Measurements from ENCODE around the gene CORO2A. TPM values are rescaled to one million over a fixed set of nuclear protein-coding genes. Genes with fewer than 3 reads are reported as not detected.

Gene CORO2A
- polyA plus RNA-seq, 1 of the 3 experiments (the other 2 are of a cell fraction), result 2.3 TPM

DNA sequence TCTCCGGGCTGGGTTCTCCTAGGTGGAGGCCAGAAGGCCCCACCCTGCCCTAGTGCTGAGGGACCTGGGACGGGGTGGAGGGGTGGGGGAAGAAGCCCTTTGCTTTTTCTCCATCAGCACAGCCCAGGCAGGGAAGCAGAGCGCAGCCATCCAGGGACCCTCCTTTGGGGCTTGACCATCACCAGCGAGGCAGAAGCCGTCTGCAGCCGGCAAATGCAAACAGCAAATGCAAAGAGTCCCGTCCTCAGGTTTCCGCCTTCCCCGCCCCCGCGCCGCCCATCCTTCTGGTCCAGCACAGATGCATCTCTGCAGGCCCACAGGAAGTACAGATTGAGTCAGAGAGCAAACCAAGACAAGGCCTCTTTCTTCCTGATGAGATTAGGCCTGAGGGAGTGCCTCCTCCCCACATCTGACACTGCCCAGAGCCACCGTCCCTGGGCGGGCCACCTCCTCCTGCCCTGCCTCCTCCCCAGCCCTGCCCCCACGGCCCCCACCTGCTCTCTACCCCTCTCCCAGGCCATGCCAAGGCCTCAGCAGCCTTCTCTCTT, 23.4 kb downstream of the CORO2A start:
- CTCF ChIA-PET, result interaction anchor here (0.9 to 1.3 kb wide), 2 partner anchors 12 to 95 kb away, joined by 3 read pairs; no protein-coding TSS in a partner anchor
- TF ChIP-seq NFIC (IDR thresholded peaks at IDR 0.05; ENCODE audit: borderline replicate concordance) (no peak), CHD2 (IDR thresholded peaks at IDR 0.05; ENCODE audit: low read length, partially characterized antibody) (no peak), JUND (IDR thresholded peaks at IDR 0.05) (no peak), FOXJ3 (CRISPR knock-in tag; IDR thresholded peaks at IDR 0.05) (no peak), TEAD4 (IDR thresholded peaks at IDR 0.05; ENCODE audit: borderline replicate concordance, insufficient read depth) (no peak), GABPA (IDR thresholded peaks at IDR 0.05; ENCODE audit: low read depth) (no peak), GATA2 (CRISPR knock-in tag; IDR thresholded peaks at IDR 0.05) (0 out of 2 replicates have a peak, but pooled peaks have one; percentile 14), SMC3 (IDR thresholded peaks at IDR 0.05; ENCODE audit: low read depth, low read length) (no peak), RAD21 (IDR thresholded peaks at IDR 0.05; ENCODE audit: low read length) (no peak), NRF1 (IDR thresholded peaks at IDR 0.05; ENCODE audit: low read depth, low read length) (no peak), FOXM1 (IDR thresholded peaks at IDR 0.05; ENCODE audit: low read depth) (no peak), TAF1 (IDR thresholded peaks at IDR 0.05; ENCODE audit: borderline replicate concordance, low read depth, low read length) (no peak; the same call in 1 of the 2 replicates), SIN3A (IDR thresholded peaks at IDR 0.05; ENCODE audit: borderline replicate concordance, low read depth, low read length) (no peak), MEF2A (IDR thresholded peaks at IDR 0.05; ENCODE audit: borderline replicate concordance, low read depth) (no peak), RXRA (IDR thresholded peaks at IDR 0.05; ENCODE audit: borderline replicate concordance, low read depth) (no peak), RFX5 (IDR thresholded peaks at IDR 0.05; ENCODE audit: low read length) (no peak), EP300 (IDR thresholded peaks at IDR 0.05; ENCODE audit: borderline replicate concordance in 1 of 2, low read depth in 1 of 2, low read length in 1 of 2) (peak in 1 of 2 experiments; percentile 37; a peak in 1 of 4 replicates), RCOR1 (IDR thresholded peaks at IDR 0.05; ENCODE audit: low read length) (peak; percentile 41; the same call in 1 of the 2 replicates), YY1 (IDR thresholded peaks at IDR 0.05; ENCODE audit: low read depth) (no peak), FOSL2 (IDR thresholded peaks at IDR 0.05; ENCODE audit: borderline replicate concordance, low read depth) (peak; percentile 14; the same call in 1 of the 2 replicates), TCF12 (IDR thresholded peaks at IDR 0.05) (peak; percentile 75)
- TF ChIP-seq, protein P1, sequence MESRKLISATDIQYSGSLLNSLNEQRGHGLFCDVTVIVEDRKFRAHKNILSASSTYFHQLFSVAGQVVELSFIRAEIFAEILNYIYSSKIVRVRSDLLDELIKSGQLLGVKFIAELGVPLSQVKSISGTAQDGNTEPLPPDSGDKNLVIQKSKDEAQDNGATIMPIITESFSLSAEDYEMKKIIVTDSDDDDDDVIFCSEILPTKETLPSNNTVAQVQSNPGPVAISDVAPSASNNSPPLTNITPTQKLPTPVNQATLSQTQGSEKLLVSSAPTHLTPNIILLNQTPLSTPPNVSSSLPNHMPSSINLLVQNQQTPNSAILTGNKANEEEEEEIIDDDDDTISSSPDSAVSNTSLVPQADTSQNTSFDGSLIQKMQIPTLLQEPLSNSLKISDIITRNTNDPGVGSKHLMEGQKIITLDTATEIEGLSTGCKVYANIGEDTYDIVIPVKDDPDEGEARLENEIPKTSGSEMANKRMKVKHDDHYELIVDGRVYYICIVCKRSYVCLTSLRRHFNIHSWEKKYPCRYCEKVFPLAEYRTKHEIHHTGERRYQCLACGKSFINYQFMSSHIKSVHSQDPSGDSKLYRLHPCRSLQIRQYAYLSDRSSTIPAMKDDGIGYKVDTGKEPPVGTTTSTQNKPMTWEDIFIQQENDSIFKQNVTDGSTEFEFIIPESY (IDR thresholded peaks at IDR 0.05; ENCODE audit: borderline replicate concordance, low read depth), result no peak
- TF ChIP-seq, protein P2, sequence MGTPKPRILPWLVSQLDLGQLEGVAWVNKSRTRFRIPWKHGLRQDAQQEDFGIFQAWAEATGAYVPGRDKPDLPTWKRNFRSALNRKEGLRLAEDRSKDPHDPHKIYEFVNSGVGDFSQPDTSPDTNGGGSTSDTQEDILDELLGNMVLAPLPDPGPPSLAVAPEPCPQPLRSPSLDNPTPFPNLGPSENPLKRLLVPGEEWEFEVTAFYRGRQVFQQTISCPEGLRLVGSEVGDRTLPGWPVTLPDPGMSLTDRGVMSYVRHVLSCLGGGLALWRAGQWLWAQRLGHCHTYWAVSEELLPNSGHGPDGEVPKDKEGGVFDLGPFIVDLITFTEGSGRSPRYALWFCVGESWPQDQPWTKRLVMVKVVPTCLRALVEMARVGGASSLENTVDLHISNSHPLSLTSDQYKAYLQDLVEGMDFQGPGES (IDR thresholded peaks at IDR 0.05; ENCODE audit: low read depth, low read length), result no peak
- TF ChIP-seq, protein P3, sequence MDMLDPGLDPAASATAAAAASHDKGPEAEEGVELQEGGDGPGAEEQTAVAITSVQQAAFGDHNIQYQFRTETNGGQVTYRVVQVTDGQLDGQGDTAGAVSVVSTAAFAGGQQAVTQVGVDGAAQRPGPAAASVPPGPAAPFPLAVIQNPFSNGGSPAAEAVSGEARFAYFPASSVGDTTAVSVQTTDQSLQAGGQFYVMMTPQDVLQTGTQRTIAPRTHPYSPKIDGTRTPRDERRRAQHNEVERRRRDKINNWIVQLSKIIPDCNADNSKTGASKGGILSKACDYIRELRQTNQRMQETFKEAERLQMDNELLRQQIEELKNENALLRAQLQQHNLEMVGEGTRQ (IDR thresholded peaks at IDR 0.05; ENCODE audit: borderline replicate concordance, low read depth, low read length), result no peak
- TF ChIP-seq, protein P4, sequence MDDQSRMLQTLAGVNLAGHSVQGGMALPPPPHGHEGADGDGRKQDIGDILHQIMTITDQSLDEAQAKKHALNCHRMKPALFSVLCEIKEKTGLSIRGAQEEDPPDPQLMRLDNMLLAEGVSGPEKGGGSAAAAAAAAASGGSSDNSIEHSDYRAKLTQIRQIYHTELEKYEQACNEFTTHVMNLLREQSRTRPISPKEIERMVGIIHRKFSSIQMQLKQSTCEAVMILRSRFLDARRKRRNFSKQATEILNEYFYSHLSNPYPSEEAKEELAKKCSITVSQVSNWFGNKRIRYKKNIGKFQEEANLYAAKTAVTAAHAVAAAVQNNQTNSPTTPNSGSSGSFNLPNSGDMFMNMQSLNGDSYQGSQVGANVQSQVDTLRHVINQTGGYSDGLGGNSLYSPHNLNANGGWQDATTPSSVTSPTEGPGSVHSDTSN (IDR thresholded peaks at IDR 0.05), result peak; percentile 51
- TF ChIP-seq, protein P5, sequence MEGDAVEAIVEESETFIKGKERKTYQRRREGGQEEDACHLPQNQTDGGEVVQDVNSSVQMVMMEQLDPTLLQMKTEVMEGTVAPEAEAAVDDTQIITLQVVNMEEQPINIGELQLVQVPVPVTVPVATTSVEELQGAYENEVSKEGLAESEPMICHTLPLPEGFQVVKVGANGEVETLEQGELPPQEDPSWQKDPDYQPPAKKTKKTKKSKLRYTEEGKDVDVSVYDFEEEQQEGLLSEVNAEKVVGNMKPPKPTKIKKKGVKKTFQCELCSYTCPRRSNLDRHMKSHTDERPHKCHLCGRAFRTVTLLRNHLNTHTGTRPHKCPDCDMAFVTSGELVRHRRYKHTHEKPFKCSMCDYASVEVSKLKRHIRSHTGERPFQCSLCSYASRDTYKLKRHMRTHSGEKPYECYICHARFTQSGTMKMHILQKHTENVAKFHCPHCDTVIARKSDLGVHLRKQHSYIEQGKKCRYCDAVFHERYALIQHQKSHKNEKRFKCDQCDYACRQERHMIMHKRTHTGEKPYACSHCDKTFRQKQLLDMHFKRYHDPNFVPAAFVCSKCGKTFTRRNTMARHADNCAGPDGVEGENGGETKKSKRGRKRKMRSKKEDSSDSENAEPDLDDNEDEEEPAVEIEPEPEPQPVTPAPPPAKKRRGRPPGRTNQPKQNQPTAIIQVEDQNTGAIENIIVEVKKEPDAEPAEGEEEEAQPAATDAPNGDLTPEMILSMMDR (IDR thresholded peaks at IDR 0.05), result no peak
- TF ChIP-seq, protein P6, sequence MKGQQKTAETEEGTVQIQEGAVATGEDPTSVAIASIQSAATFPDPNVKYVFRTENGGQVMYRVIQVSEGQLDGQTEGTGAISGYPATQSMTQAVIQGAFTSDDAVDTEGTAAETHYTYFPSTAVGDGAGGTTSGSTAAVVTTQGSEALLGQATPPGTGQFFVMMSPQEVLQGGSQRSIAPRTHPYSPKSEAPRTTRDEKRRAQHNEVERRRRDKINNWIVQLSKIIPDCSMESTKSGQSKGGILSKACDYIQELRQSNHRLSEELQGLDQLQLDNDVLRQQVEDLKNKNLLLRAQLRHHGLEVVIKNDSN (IDR thresholded peaks at IDR 0.05; ENCODE audit: borderline replicate concordance, low read depth), result no peak

More for the DNA sequence above, 23.4 kb downstream of the CORO2A start:
- Histone ChIP-seq H3K79me2 (ENCODE audit: insufficient read depth) (no peaks in the 10 kb centered on the region), H4K20me1 (ENCODE audit: insufficient read depth) (no peaks in the 10 kb centered on the region), H3K9me2 (no peaks in the 10 kb centered on the region), H3K4me2 (0 out of 2 replicates have a peak overlapping the region, but pooled peaks have one; percentile 41), H3K4me3 (ENCODE audit: low read depth in 2 of 2, low read length in 1 of 2) (no peak overlapping the region), H3K27me3 (ENCODE audit: insufficient read depth) (no peaks in the 10 kb centered on the region), H3K9me3 (no peaks in the 10 kb centered on the region), H3F3A (replicated peaks; ENCODE audit: insufficient read depth) (no peaks in the 10 kb centered on the region), H3K27ac (ENCODE audit: low read depth in 2 of 2, low read length in 1 of 2) (peak overlapping the region; percentile 24 to 77; a peak in 2 of 4 replicates), H3K4me1 (ENCODE audit: control insufficient read depth in 1 of 2, insufficient read depth in 2 of 2, low read depth in 1 of 2, low read length in 1 of 2) (peaks cover 7 to 47% of the 10 kb centered on the region in 2 experiments; a peak in 3 of 4 replicates), H2AFZ (ENCODE audit: low read depth) (peak overlapping the region; percentile 83), H3K36me3 (replicated peaks in 1 of 2; ENCODE audit: control insufficient read depth in 1 of 2, insufficient read depth in 2 of 2, low read length in 1 of 2) (no peaks in the 10 kb centered on the region), H3K9ac (peak overlapping the region; percentile 58)
- DNase-seq, result peak; percentile 83
- 31% methylated on average over 14 of the region's 15 CpGs for WGBS (ENCODE audit: low lambda C conversion rate)
- POLR2A ChIA-PET, result no interaction called here
